Chondrocyte (in vitro differentiated cells): Measurements from ENCODE around the gene EYA4. TPM values are rescaled to one million over a fixed set of nuclear protein-coding genes. Genes with fewer than 3 reads are reported as not detected.

Experiments
- DNase-seq: peaks from one replicate; pipeline ENCODE4 v3.0.0; 2021; ENCODE audit warnings: mixed read lengths, low spot score
- H3K27ac Mint-ChIP-seq: one replicate; pipeline ENCODE4 v1.8.0; 2021; ENCODE audit warnings: mild to moderate bottlenecking, moderate library complexity, mixed read lengths; ENCODE audit not compliant: unreplicated experiment
- H3K27me3 Mint-ChIP-seq: 2 replicates; pipeline ENCODE4 v1.8.0; 2021; ENCODE audit warnings: low read depth, mixed read lengths
- H3K36me3 Mint-ChIP-seq: 2 replicates; pipeline ENCODE4 v1.8.0; 2021; ENCODE audit warnings: low read depth, mixed read lengths
- H3K4me1 Mint-ChIP-seq: 2 replicates; pipeline ENCODE4 v1.8.0; 2021; ENCODE audit warnings: low read depth, mild to moderate bottlenecking, mixed read lengths
- H3K4me3 Mint-ChIP-seq: one replicate; pipeline ENCODE4 v1.8.0; 2021; ENCODE audit warnings: mild to moderate bottlenecking, moderate library complexity, mixed read lengths; ENCODE audit not compliant: unreplicated experiment
- H3K9me3 Mint-ChIP-seq: 2 replicates; pipeline ENCODE4 v1.8.0; 2021; ENCODE audit warnings: low read depth, mixed read lengths
- CTCF ChIP-seq: fragments of 200-600 bp; sonication (generic); IDR thresholded peaks from 2 replicates; pipeline ENCODE4 v1.5.0; 2021; ENCODE audit warnings: antibody characterized with exemption, mild to moderate bottlenecking, moderate library complexity
- total RNA-seq: library from RNA; stranded (reverse); gene quantifications from 3 replicates; pipeline ENCODE4 v1.2.1, GENCODE V29; 2021

EYA4 gene
- total RNA-seq, 1 donor from 2014 or later, result 7.9 TPM

- H3K27me3 Mint-ChIP-seq, result no peaks in the 10 kb centered on the region
- no peak overlapping the region for H3K4me3 Mint-ChIP-seq
- TF ChIP-seq CTCF, result no peak
- H3K27ac Mint-ChIP-seq, result no peak overlapping the region
- H3K4me1 Mint-ChIP-seq, result peaks cover 18% of the 10 kb centered on the region
- H3K9me3 Mint-ChIP-seq, result no peaks in the 10 kb centered on the region
- no peak for DNase-seq
- no peaks in the 10 kb centered on the region for H3K36me3 Mint-ChIP-seq
These were observed 170.6 kb downstream of the EYA4 start for GRCh38 chr6:133411757-133412156.

- Mint-ChIP-seq H3K9me3 (no peaks in the 10 kb centered on the region), H3K36me3 (no peaks in the 10 kb centered on the region), H3K27ac (no peak overlapping the region), H3K4me3 (no peak overlapping the region), H3K4me1 (peaks cover 5% of the 10 kb centered on the region), H3K27me3 (no peaks in the 10 kb centered on the region)
- no peak for TF ChIP-seq CTCF
- DNase-seq, result no peak
These were observed 174.1 kb downstream of the EYA4 start for GRCh38 chr6:133415262-133415661.

GRCh38 chr6:133418108-133418507, 177.0 kb downstream of the EYA4 start:
- Mint-ChIP-seq H3K36me3 (no peaks in the 10 kb centered on the region), H3K4me1 (no peaks in the 10 kb centered on the region), H3K27me3 (no peaks in the 10 kb centered on the region), H3K27ac (no peak overlapping the region), H3K9me3 (no peaks in the 10 kb centered on the region), H3K4me3 (no peak overlapping the region)
- no peak for TF ChIP-seq CTCF
- no peak for DNase-seq

- DNase-seq, result no peak
- H3K4me1 Mint-ChIP-seq, result no peaks in the 10 kb centered on the region
- H3K27me3 Mint-ChIP-seq, result no peaks in the 10 kb centered on the region
- no peak overlapping the region for H3K4me3 Mint-ChIP-seq
- H3K36me3 Mint-ChIP-seq, result no peaks in the 10 kb centered on the region
- H3K27ac Mint-ChIP-seq, result no peak overlapping the region
- H3K9me3 Mint-ChIP-seq, result no peaks in the 10 kb centered on the region
- TF ChIP-seq CTCF, result no peak
These were observed 182.1 kb downstream of the EYA4 start for GRCh38 chr6:133423242-133423641.

GRCh38 chr6:133424359-133424758, 183.2 kb downstream of the EYA4 start:
- no peaks in the 10 kb centered on the region for H3K4me1 Mint-ChIP-seq
- TF ChIP-seq CTCF, result no peak
- H3K9me3 Mint-ChIP-seq, result no peaks in the 10 kb centered on the region
- no peak overlapping the region for H3K27ac Mint-ChIP-seq
- DNase-seq, result peak; percentile 67
- H3K27me3 Mint-ChIP-seq, result no peaks in the 10 kb centered on the region
- H3K36me3 Mint-ChIP-seq, result no peaks in the 10 kb centered on the region
- H3K4me3 Mint-ChIP-seq, result no peak overlapping the region
